SIG-M5 (cell line): Measurements from ENCODE around the gene MAGT1.
"Not testable (repeated sequence)": the region's sequence is repeated elsewhere in the genome, so short reads cannot be mapped to it uniquely, and the experiment has no call there.

Source experiments
- DNase-seq: peaks from one replicate; lab custom pipeline; 2025; lab: John Stamatoyannopoulos, UW

MAGT1 gene

GRCh38 chrX:77894921-77895886, at the start of gene MAGT1:
TSS of gene MAGT1 (minus strand) at chrX:77895435. CDS start at chrX:77895410, 25 bp downstream.
- DNase-seq: peak; percentile 91

- DNase-seq: not testable (repeated sequence)
These were observed 49.8 kb upstream of the MAGT1 start for GRCh38 chrX:77945031-77945430.

- no peak for DNase-seq
These were observed 42.9 kb upstream of the MAGT1 start for GRCh38 chrX:77938083-77938680.

GRCh38 chrX:77937291-77937690, 42.1 kb upstream of the MAGT1 start:
- no peak for DNase-seq

GRCh38 chrX:77936299-77936698, 41.1 kb upstream of the MAGT1 start:
- DNase-seq: no peak

- DNase-seq: no peak
These were observed 40.7 kb upstream of the MAGT1 start for GRCh38 chrX:77935886-77936285.

- no peak for DNase-seq
These were observed 35.3 kb upstream of the MAGT1 start for GRCh38 chrX:77930581-77930980.

- DNase-seq: no peak
These were observed 30.5 kb upstream of the MAGT1 start for GRCh38 chrX:77925764-77926163.

- DNase-seq: no peak
These were observed 29.2 kb upstream of the MAGT1 start for GRCh38 chrX:77924320-77924859.

- DNase-seq: no peak
These were observed 27.6 kb upstream of the MAGT1 start for GRCh38 chrX:77922787-77923186.

GRCh38 chrX:77919370-77919769, 24.1 kb upstream of the MAGT1 start:
- DNase-seq: not testable (repeated sequence)

- no peak for DNase-seq
These were observed 23.3 kb upstream of the MAGT1 start for GRCh38 chrX:77918568-77918967.

GRCh38 chrX:77917294-77917933, 22.2 kb upstream of the MAGT1 start:
- DNase-seq: no peak

- peak; percentile 43 for DNase-seq
These were observed 15.0 kb upstream of the MAGT1 start, which contains the start of gene ATP7A for GRCh38 chrX:77910108-77910840. TSS of gene ATP7A (plus strand) at chrX:77910693. CDS start at chrX:77971642, 60,949 bp downstream.

- no peak for DNase-seq
These were observed 6.3 kb upstream of the MAGT1 start for GRCh38 chrX:77901506-77901905.

- peak; percentile 14 for DNase-seq
These were observed 5.5 kb upstream of the MAGT1 start for GRCh38 chrX:77900688-77901087.

GRCh38 chrX:77899081-77899828, 4.0 kb upstream of the MAGT1 start, which contains the start of gene COX7B:
TSS of gene COX7B (plus strand) at chrX:77899468. CDS start at chrX:77899554, 86 bp downstream.
- peak; percentile 92 for DNase-seq

GRCh38 chrX:77893713-77894112, 1.5 kb downstream of the MAGT1 start:
- no peak for DNase-seq

GRCh38 chrX:77892887-77893286, 2.3 kb downstream of the MAGT1 start:
- no peak for DNase-seq

- not testable (repeated sequence) for DNase-seq
These were observed 13.8 kb downstream of the MAGT1 start for GRCh38 chrX:77881418-77881817.

- DNase-seq: no peak
These were observed 19.9 kb downstream of the MAGT1 start for GRCh38 chrX:77875372-77875771.
